Muscle of back (tissue), 11 donors: Measurements from ENCODE around the gene HMCN2. TPM values are rescaled to one million over a fixed set of nuclear protein-coding genes. Genes with fewer than 3 reads are reported as not detected.

Experiments
- DNase-seq, 3 donors: peaks; one replicate each; pipeline versions ENCODE4 v3.0.0 to v3.0.0-alpha.2; 2013
- polyA plus RNA-seq, 10 donors: library from polyadenylated mRNA; unstranded; fragments of 120-200 nt; gene quantifications; one replicate each; pipeline ENCODE4 v1.2.1, GENCODE V29; 2013; ENCODE audit not compliant: insufficient read length in 10 of 10

The HMCN2 gene
- polyA plus RNA-seq, 10 donors, result 4.8 to 21.1 (median 10.9) TPM

- DNase-seq, result no peak
Measured at GRCh38 chr9:130308081-130308571, 42.6 kb downstream of the HMCN2 start.

GRCh38 chr9:130309689-130310455 lies 44.3 kb downstream of the HMCN2 start:
- DNase-seq, result no peak

- no peak for DNase-seq
Measured at GRCh38 chr9:130310456-130310855, 44.9 kb downstream of the HMCN2 start.

- no peak for DNase-seq
Measured at GRCh38 chr9:130311003-130311402, 45.4 kb downstream of the HMCN2 start.

- DNase-seq, result no peak
Measured at GRCh38 chr9:130311408-130312140, 46.0 kb downstream of the HMCN2 start.

GRCh38 chr9:130313103-130313858 lies 47.7 kb downstream of the HMCN2 start:
- no peak for DNase-seq

GRCh38 chr9:130315446-130316226 lies 50.1 kb downstream of the HMCN2 start:
- no peak for DNase-seq

- DNase-seq, result no peak
Measured at GRCh38 chr9:130316430-130316829, 50.9 kb downstream of the HMCN2 start.

- DNase-seq, result no peak
Measured at GRCh38 chr9:130319300-130319699, 53.7 kb downstream of the HMCN2 start.

GRCh38 chr9:130319944-130320712 lies 54.6 kb downstream of the HMCN2 start:
- no peak for DNase-seq

GRCh38 chr9:130320723-130321481 lies 55.3 kb downstream of the HMCN2 start:
- no peak for DNase-seq

- DNase-seq, result no peak
Measured at GRCh38 chr9:130321539-130321938, 56.0 kb downstream of the HMCN2 start.

- no peak for DNase-seq
Measured at GRCh38 chr9:130323051-130323745, 57.6 kb downstream of the HMCN2 start.

- no peak for DNase-seq
Measured at GRCh38 chr9:130325921-130326320, 60.4 kb downstream of the HMCN2 start.

- DNase-seq, result no peak
Measured at GRCh38 chr9:130327070-130327780, 61.7 kb downstream of the HMCN2 start.

- DNase-seq, result peak in 2 of 3 donors; percentile 51 to 80
Measured at GRCh38 chr9:130327781-130328348, 62.3 kb downstream of the HMCN2 start.

- peak in 2 of 3 donors; percentile 41 to 81 for DNase-seq
Measured at GRCh38 chr9:130328349-130328801, 62.8 kb downstream of the HMCN2 start.

- no peak for DNase-seq
Measured at GRCh38 chr9:130329061-130329460, 63.5 kb downstream of the HMCN2 start.
